Natural killer cell treated with Interleukin-12 subunit alpha and Interleukin-12 subunit beta and Interleukin-15 and Interleukin-18, amount 100 ng/mL, for 72 hours (primary cell): ENCODE measurements around the gene EHD3. TPM values are rescaled to one million over a fixed set of nuclear protein-coding genes. Genes with fewer than 3 reads are reported as not detected.
A peak's percentile ranks its signal among the peaks of the same experiment; 100 is the strongest.

ENCODE experiments used
- ATAC-seq, 2 donors: fragments of 150-1000 bp; cut with Tn5 transposase in 1 of 2; sonication (Bioruptor Pico), chemical (Tn5 transposase) in 1 of 2; 2 replicates each; pipeline ENCODE4 v1.10.0; 2021
- DNase-seq: peaks from one replicate; pipeline ENCODE4 v3.0.0; 2022; ENCODE audit warnings: low spot score
- H3K27ac Mint-ChIP-seq, 2 donors: 1 replicate in 1 of 2; 2 replicates in 1 of 2; pipeline ENCODE4 v1.8.0; 2022; ENCODE audit warnings: mixed read lengths in 2 of 2, mild to moderate bottlenecking in 1 of 2, moderate library complexity in 1 of 2
- H3K27me3 Mint-ChIP-seq, 2 donors: 1 replicate in 1 of 2; 2 replicates in 1 of 2; pipeline ENCODE4 v1.8.0; 2022; ENCODE audit warnings: mixed read lengths in 2 of 2
- H3K36me3 Mint-ChIP-seq: one replicate; pipeline ENCODE4 v1.8.0; 2022; ENCODE audit warnings: mixed read lengths
- H3K4me1 Mint-ChIP-seq, 2 donors: 1 replicate in 1 of 2; 2 replicates in 1 of 2; pipeline ENCODE4 v1.8.0; 2022; ENCODE audit warnings: low read depth in 2 of 2, mixed read lengths in 2 of 2, mild to moderate bottlenecking in 1 of 2
- H3K4me3 Mint-ChIP-seq: one replicate; pipeline ENCODE4 v1.8.0; 2022; ENCODE audit warnings: mixed read lengths
- H3K9me3 Mint-ChIP-seq: 2 replicates; pipeline ENCODE4 v1.8.0; 2022; ENCODE audit warnings: mixed read lengths
- total RNA-seq, 2 donors: library from RNA; stranded (reverse); gene quantifications; one replicate each; pipeline ENCODE4 v1.2.3, GENCODE V29; 2022

Gene EHD3
- total RNA-seq, 2 donors from 2014 or later: 1.7 to 2.9 TPM

- Mint-ChIP-seq H3K27me3 (peaks cover 0 to 2% of the 10 kb centered on the region in 2 donors), H3K4me1 (no peaks in the 10 kb centered on the region), H3K36me3 (no peaks in the 10 kb centered on the region), H3K4me3 (no peak overlapping the region), H3K27ac (no peak overlapping the region), H3K9me3 (no peaks in the 10 kb centered on the region)
- no peak for DNase-seq
- ATAC-seq: no peak
These were observed 31.9 kb upstream of the EHD3 start for GRCh38 chr2:31202041-31202440.

- no peaks in the 10 kb centered on the region for H3K36me3 Mint-ChIP-seq
- peaks cover 0 to 2% of the 10 kb centered on the region in 2 donors for H3K27me3 Mint-ChIP-seq
- no peaks in the 10 kb centered on the region for H3K4me1 Mint-ChIP-seq
- no peak for ATAC-seq
- H3K4me3 Mint-ChIP-seq: no peak overlapping the region
- no peaks in the 10 kb centered on the region for H3K9me3 Mint-ChIP-seq
- no peak for DNase-seq
- H3K27ac Mint-ChIP-seq: no peak overlapping the region
These were observed 31.1 kb upstream of the EHD3 start for GRCh38 chr2:31202833-31203232.

- H3K9me3 Mint-ChIP-seq: no peaks in the 10 kb centered on the region
- no peak for ATAC-seq
- peaks cover 0 to 2% of the 10 kb centered on the region in 2 donors for H3K27me3 Mint-ChIP-seq
- H3K27ac Mint-ChIP-seq: no peak overlapping the region
- no peaks in the 10 kb centered on the region for H3K36me3 Mint-ChIP-seq
- no peaks in the 10 kb centered on the region for H3K4me1 Mint-ChIP-seq
- no peak overlapping the region for H3K4me3 Mint-ChIP-seq
- no peak for DNase-seq
These were observed 30.0 kb upstream of the EHD3 start for GRCh38 chr2:31203916-31204315.

- no peaks in the 10 kb centered on the region for H3K36me3 Mint-ChIP-seq
- H3K4me3 Mint-ChIP-seq: no peak overlapping the region
- H3K4me1 Mint-ChIP-seq: no peaks in the 10 kb centered on the region
- DNase-seq (no peak), ATAC-seq (no peak)
- no peak overlapping the region for H3K27ac Mint-ChIP-seq
- H3K27me3 Mint-ChIP-seq: peaks cover 0 to 2% of the 10 kb centered on the region in 2 donors
- no peaks in the 10 kb centered on the region for H3K9me3 Mint-ChIP-seq
These were observed 29.2 kb upstream of the EHD3 start for GRCh38 chr2:31204783-31205182.

- no peak overlapping the region for H3K27ac Mint-ChIP-seq
- H3K4me3 Mint-ChIP-seq: no peak overlapping the region
- no peaks in the 10 kb centered on the region for H3K9me3 Mint-ChIP-seq
- DNase-seq: no peak
- ATAC-seq: no peak
- peaks cover 0 to 2% of the 10 kb centered on the region in 2 donors for H3K27me3 Mint-ChIP-seq
- H3K36me3 Mint-ChIP-seq: no peaks in the 10 kb centered on the region
- no peaks in the 10 kb centered on the region for H3K4me1 Mint-ChIP-seq
These were observed 28.8 kb upstream of the EHD3 start for GRCh38 chr2:31205186-31205585.

- DNase-seq (no peak), ATAC-seq (no peak)
- Mint-ChIP-seq H3K27ac (no peak overlapping the region), H3K4me3 (no peak overlapping the region), H3K36me3 (no peaks in the 10 kb centered on the region), H3K4me1 (no peaks in the 10 kb centered on the region), H3K27me3 (peaks cover 0 to 2% of the 10 kb centered on the region in 2 donors), H3K9me3 (no peaks in the 10 kb centered on the region)
These were observed 28.3 kb upstream of the EHD3 start for GRCh38 chr2:31205613-31206012.

- H3K9me3 Mint-ChIP-seq: no peaks in the 10 kb centered on the region
- no peaks in the 10 kb centered on the region for H3K36me3 Mint-ChIP-seq
- H3K27ac Mint-ChIP-seq: no peak overlapping the region
- DNase-seq (no peak), ATAC-seq (no peak)
- H3K4me1 Mint-ChIP-seq: no peaks in the 10 kb centered on the region
- no peak overlapping the region for H3K4me3 Mint-ChIP-seq
- peaks cover 0 to 3% of the 10 kb centered on the region in 2 donors for H3K27me3 Mint-ChIP-seq
These were observed 26.2 kb upstream of the EHD3 start for GRCh38 chr2:31207790-31208189.

- Mint-ChIP-seq H3K9me3 (no peaks in the 10 kb centered on the region), H3K27ac (no peak overlapping the region), H3K36me3 (no peaks in the 10 kb centered on the region), H3K4me1 (no peaks in the 10 kb centered on the region), H3K27me3 (peaks cover 0 to 3% of the 10 kb centered on the region in 2 donors), H3K4me3 (no peak overlapping the region)
- DNase-seq (no peak), ATAC-seq (no peak)
These were observed 25.7 kb upstream of the EHD3 start for GRCh38 chr2:31208240-31208639.

- no peak for ATAC-seq
- Mint-ChIP-seq H3K36me3 (no peaks in the 10 kb centered on the region), H3K27me3 (peaks cover 0 to 3% of the 10 kb centered on the region in 2 donors), H3K27ac (no peak overlapping the region), H3K9me3 (no peaks in the 10 kb centered on the region), H3K4me3 (no peak overlapping the region), H3K4me1 (peaks cover 17 to 25% of the 10 kb centered on the region in 2 donors)
- DNase-seq: no peak
These were observed 21.0 kb upstream of the EHD3 start for GRCh38 chr2:31212659-31213600.

GRCh38 chr2:31213601-31214443, 20.1 kb upstream of the EHD3 start:
- Mint-ChIP-seq H3K4me3 (no peak overlapping the region), H3K4me1 (peaks cover 20 to 29% of the 10 kb centered on the region in 2 donors), H3K9me3 (no peaks in the 10 kb centered on the region), H3K36me3 (no peaks in the 10 kb centered on the region), H3K27me3 (peaks cover 0 to 3% of the 10 kb centered on the region in 2 donors), H3K27ac (no peak overlapping the region)
- ATAC-seq (no peak), DNase-seq (no peak)

- Mint-ChIP-seq H3K4me1 (peaks cover 20 to 36% of the 10 kb centered on the region in 2 donors), H3K9me3 (no peaks in the 10 kb centered on the region), H3K4me3 (no peak overlapping the region), H3K36me3 (no peaks in the 10 kb centered on the region), H3K27ac (no peak overlapping the region), H3K27me3 (peaks cover 0 to 5% of the 10 kb centered on the region in 2 donors)
- ATAC-seq: no peak
- DNase-seq: no peak
These were observed 19.5 kb upstream of the EHD3 start for GRCh38 chr2:31214444-31214915.

GRCh38 chr2:31216734-31217133, 17.2 kb upstream of the EHD3 start:
- ATAC-seq: peak in 1 of 2 donors; percentile 68
- no peaks in the 10 kb centered on the region for H3K9me3 Mint-ChIP-seq
- no peak for DNase-seq
- no peak overlapping the region for H3K4me3 Mint-ChIP-seq
- no peak overlapping the region for H3K27ac Mint-ChIP-seq
- peaks cover 20 to 41% of the 10 kb centered on the region in 2 donors for H3K4me1 Mint-ChIP-seq
- no peaks in the 10 kb centered on the region for H3K36me3 Mint-ChIP-seq
- H3K27me3 Mint-ChIP-seq: peaks cover 6 to 9% of the 10 kb centered on the region in 2 donors

GRCh38 chr2:31217465-31218200, 16.3 kb upstream of the EHD3 start, which contains the start of gene CAPN14:
TSS of gene CAPN14 (minus strand) at chr2:31217515. CDS start at chr2:31205447, 12,068 bp downstream.
- DNase-seq: no peak
- Mint-ChIP-seq H3K4me1 (peaks cover 20 to 41% of the 10 kb centered on the region in 2 donors), H3K27me3 (peaks cover 8 to 14% of the 10 kb centered on the region in 2 donors), H3K9me3 (no peaks in the 10 kb centered on the region), H3K27ac (no peak within 1 kb of the TSS), H3K4me3 (peak within 1 kb of the TSS; percentile 13), H3K36me3 (no peaks in the 10 kb centered on the region)
- ATAC-seq: no peak
